HG03095 (cell line): Measurements from ENCODE around the gene C11orf68.

Experiments
- ATAC-seq: cut with Tn5 transposase; IDR thresholded peaks from one replicate; pipeline ENCODE4 v1.9.1; 2021; ENCODE audit warnings: moderate library complexity; ENCODE audit not compliant: unreplicated experiment

C11orf68 gene

GRCh38 chr11:65944767-65945166 lies 25.9 kb upstream of the C11orf68 start:
- no peak for ATAC-seq

- no peak for ATAC-seq
These were observed 25.3 kb upstream of the C11orf68 start for GRCh38 chr11:65944191-65944590.

- no peak for ATAC-seq
These were observed 23.7 kb upstream of the C11orf68 start for GRCh38 chr11:65942531-65942930.

GRCh38 chr11:65941720-65942310 lies 23.0 kb upstream of the C11orf68 start:
- no peak for ATAC-seq

- ATAC-seq: no peak
These were observed 18.9 kb upstream of the C11orf68 start for GRCh38 chr11:65937766-65938165.

- ATAC-seq: no peak
These were observed 15.2 kb upstream of the C11orf68 start for GRCh38 chr11:65934014-65934413.

- no peak for ATAC-seq
These were observed 13.7 kb upstream of the C11orf68 start for GRCh38 chr11:65932558-65932919.

- no peak for ATAC-seq
These were observed 13.1 kb upstream of the C11orf68 start for GRCh38 chr11:65931773-65932557.

GRCh38 chr11:65928667-65929066 lies 9.8 kb upstream of the C11orf68 start:
- ATAC-seq: no peak

- peak; percentile 67 for ATAC-seq
These were observed 9.1 kb upstream of the C11orf68 start for GRCh38 chr11:65927904-65928397.

- no peak for ATAC-seq
These were observed 6.5 kb upstream of the C11orf68 start for GRCh38 chr11:65925397-65925796.

- ATAC-seq: no peak
These were observed 3.7 kb upstream of the C11orf68 start for GRCh38 chr11:65922565-65922964.

GRCh38 chr11:65921876-65922275 lies 3.0 kb upstream of the C11orf68 start:
- ATAC-seq: no peak

GRCh38 chr11:65921033-65921555 lies 2.2 kb upstream of the C11orf68 start:
- no peak for ATAC-seq

GRCh38 chr11:65920372-65920802 lies 1.5 kb upstream of the C11orf68 start:
- no peak for ATAC-seq

- ATAC-seq: peak; percentile 35
These were observed 910 bp upstream of the C11orf68 start for GRCh38 chr11:65919573-65920371.

GRCh38 chr11:65919141-65919572 lies 295 bp upstream of the C11orf68 start, which contains the start of gene DRAP1:
TSS of gene DRAP1 (plus strand) at chr11:65919426. CDS start at chr11:65919502, 76 bp downstream.
- ATAC-seq: peak; percentile 77

- no peak for ATAC-seq
These were observed 1.2 kb downstream of the C11orf68 start for GRCh38 chr11:65917434-65918210.

- no peak for ATAC-seq
These were observed 1.8 kb downstream of the C11orf68 start for GRCh38 chr11:65917077-65917433.

GRCh38 chr11:65916391-65916790 lies 2.5 kb downstream of the C11orf68 start:
- ATAC-seq: no peak
